Astrocyte of the spinal cord (primary cell): ENCODE measurements around the gene SURF2.
"Not testable (repeated sequence)": the region's sequence is repeated elsewhere in the genome, so short reads cannot be mapped to it uniquely, and the experiment has no call there.

ENCODE experiments used
- DNase-seq: peaks from one replicate; pipeline ENCODE4 v3.0.0; 2011; ENCODE audit warnings: low read depth, low spot score
- H3K4me3 ChIP-seq: 2 replicates; pipeline ENCODE4 v1.5.1; 2011; ENCODE audit warnings: low read depth, mild to moderate bottlenecking, low read length, moderate library complexity
- in situ Hi-C: cut with HindIII; loops from 2 replicates; pipeline ENCODE4 v1.10.0; 2017; ENCODE audit warnings: low sequenced_read_pairs
- TF ChIP-seq, protein P1 (sequence below): IDR thresholded peaks from 2 replicates; pipeline ENCODE4 v1.5.1; 2012; ENCODE audit warnings: low read depth, mild to moderate bottlenecking, low read length, inconsistent platforms

The SURF2 gene

GRCh38 chr9:133389025-133389557, 32.7 kb downstream of the SURF2 start:
- TF ChIP-seq, protein P1, sequence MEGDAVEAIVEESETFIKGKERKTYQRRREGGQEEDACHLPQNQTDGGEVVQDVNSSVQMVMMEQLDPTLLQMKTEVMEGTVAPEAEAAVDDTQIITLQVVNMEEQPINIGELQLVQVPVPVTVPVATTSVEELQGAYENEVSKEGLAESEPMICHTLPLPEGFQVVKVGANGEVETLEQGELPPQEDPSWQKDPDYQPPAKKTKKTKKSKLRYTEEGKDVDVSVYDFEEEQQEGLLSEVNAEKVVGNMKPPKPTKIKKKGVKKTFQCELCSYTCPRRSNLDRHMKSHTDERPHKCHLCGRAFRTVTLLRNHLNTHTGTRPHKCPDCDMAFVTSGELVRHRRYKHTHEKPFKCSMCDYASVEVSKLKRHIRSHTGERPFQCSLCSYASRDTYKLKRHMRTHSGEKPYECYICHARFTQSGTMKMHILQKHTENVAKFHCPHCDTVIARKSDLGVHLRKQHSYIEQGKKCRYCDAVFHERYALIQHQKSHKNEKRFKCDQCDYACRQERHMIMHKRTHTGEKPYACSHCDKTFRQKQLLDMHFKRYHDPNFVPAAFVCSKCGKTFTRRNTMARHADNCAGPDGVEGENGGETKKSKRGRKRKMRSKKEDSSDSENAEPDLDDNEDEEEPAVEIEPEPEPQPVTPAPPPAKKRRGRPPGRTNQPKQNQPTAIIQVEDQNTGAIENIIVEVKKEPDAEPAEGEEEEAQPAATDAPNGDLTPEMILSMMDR = no peak
- in situ Hi-C loops = no loop called here
- no peak overlapping the region for H3K4me3 ChIP-seq
- DNase-seq = no peak

DNA sequence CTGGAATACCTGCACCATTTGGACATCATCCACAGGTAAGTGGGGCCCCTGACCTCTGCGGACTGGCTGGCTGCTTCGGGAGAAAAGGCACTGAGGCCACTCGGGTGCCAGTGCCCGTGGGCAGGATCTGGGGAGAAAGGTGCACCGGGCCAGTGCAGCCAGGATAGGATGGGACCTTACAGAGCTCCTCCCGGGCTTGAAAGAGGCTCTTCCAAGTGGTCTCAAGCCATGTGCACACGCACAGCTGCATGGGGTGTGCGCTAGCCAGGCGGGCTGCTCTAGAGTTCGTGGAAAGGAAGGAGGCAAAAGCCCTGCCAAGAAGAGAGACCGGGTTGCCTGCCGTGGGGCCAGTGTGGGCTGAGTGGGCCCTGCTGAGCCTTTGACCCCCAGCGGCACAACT, 33.2 kb downstream of the SURF2 start:
- TF ChIP-seq, protein P1 = no peak
- in situ Hi-C loops = no loop called here
- no peak overlapping the region for H3K4me3 ChIP-seq
- DNase-seq = no peak

DNA sequence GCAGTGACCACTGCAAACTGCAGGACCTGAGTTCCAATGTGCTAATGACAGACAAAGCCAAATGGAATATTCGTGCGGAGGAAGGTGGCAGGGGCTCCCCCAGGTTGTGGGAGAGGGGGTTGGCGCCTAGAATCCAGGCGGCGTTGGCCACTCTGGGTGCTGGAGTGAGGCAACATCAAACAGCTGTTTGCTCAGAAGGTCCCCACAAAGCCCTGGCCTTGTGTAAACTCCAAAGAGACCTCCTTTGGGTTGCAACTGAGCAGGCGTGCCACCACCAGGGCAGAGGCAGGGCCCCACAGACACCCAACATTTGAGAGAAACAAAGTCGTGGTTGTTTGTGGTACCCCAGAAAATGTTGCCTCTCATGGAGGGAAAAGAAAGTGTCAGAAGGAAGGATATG, 34.4 kb downstream of the SURF2 start:
- TF ChIP-seq, protein P1 = no peak
- H3K4me3 ChIP-seq = no peak overlapping the region
- in situ Hi-C loops = no loop called here
- no peak for DNase-seq

DNA sequence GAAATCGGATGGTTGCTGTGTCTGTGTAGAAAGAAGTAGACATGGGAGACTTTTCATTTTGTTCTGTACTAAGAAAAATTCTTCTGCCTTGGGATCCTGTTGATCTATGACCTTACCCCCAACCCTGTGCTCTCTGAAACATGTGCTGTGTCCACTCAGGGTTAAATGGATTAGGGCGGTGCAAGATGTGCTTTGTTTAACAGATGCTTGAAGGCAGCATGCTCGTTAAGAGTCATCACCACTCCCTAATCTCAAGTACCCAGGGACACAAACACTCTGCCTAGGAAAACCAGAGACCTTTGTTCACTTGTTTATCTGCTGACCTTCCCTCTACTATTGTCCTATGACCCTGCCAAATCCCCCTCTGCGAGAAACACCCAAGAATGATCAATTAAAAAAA, 35.1 kb downstream of the SURF2 start:
- H3K4me3 ChIP-seq, DNase-seq, in situ Hi-C loops: not testable (repeated sequence)

GRCh38 chr9:133392308-133392707, 36.0 kb downstream of the SURF2 start:
- in situ Hi-C loops, DNase-seq, H3K4me3 ChIP-seq: not testable (repeated sequence)

DNA sequence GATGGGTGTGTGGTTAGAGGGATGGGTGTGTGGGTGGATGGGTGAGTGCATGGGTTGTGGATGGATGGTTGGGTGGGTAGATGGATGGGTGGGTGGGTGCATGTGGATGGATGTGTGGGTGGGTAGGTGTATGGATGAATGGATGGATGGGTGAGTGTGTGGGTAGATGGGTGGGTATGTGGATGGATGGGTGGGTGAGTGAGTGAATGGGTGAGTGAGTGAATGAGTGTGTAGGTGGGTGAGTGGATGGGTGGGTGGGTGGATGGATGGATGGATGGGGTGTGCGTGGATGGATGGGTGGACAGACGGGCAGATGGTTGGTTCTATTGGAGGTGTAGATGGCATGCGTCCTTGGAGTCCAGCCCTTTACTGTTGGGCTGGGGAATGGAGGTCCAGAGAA, 37.0 kb downstream of the SURF2 start:
- no peak overlapping the region for H3K4me3 ChIP-seq
- TF ChIP-seq, protein P1 = no peak
- no peak for DNase-seq
- in situ Hi-C loops = no loop called here

GRCh38 chr9:133394687-133395271, 38.4 kb downstream of the SURF2 start:
- no peak overlapping the region for H3K4me3 ChIP-seq
- DNase-seq = no peak
- TF ChIP-seq, protein P1 = no peak
- in situ Hi-C loops = no loop called here

DNA sequence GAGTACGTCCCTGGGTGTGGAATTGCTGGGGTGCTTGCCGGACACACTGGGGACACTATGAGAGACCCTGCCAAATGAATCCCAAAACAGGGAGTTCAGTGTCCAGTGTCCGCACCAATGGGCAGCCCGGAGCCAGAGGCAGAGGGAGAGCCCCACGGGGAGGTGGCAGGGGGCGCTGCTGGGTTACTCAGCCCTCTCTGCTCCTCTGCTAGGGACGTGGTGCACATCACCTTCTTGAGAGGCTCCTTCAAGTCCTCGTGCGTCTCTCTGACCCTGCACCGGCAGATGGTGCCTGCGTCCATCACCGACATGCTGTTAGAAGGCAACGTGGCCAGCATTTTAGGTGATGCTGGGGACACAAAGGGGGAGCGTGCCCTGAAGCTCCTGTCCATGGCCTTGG, 40.6 kb downstream of the SURF2 start:
- DNase-seq = peak; percentile 3
- in situ Hi-C loops = no loop called here
- H3K4me3 ChIP-seq = no peak overlapping the region
- TF ChIP-seq, protein P1 = peak; percentile 46
